ENCODE measurements around the gene STXBP6.

- TF ChIP-seq CTCF (IDR thresholded peaks at IDR 0.05) (no peak), POLR2A (IDR thresholded peaks at IDR 0.05) (no peak)
Observed at GRCh38 chr14:25006031-25006430, 43.9 kb downstream of the STXBP6 start.

Data from uterus (tissue), 2 donors.